GM21423 (cell line): ENCODE results near the gene DOCK6.

Source experiments
- ATAC-seq: cut with Tn5 transposase; IDR thresholded peaks from one replicate; pipeline ENCODE4 v1.9.1; 2021; ENCODE audit warnings: mild to moderate bottlenecking, moderate library complexity; ENCODE audit not compliant: unreplicated experiment

The DOCK6 gene

DNA sequence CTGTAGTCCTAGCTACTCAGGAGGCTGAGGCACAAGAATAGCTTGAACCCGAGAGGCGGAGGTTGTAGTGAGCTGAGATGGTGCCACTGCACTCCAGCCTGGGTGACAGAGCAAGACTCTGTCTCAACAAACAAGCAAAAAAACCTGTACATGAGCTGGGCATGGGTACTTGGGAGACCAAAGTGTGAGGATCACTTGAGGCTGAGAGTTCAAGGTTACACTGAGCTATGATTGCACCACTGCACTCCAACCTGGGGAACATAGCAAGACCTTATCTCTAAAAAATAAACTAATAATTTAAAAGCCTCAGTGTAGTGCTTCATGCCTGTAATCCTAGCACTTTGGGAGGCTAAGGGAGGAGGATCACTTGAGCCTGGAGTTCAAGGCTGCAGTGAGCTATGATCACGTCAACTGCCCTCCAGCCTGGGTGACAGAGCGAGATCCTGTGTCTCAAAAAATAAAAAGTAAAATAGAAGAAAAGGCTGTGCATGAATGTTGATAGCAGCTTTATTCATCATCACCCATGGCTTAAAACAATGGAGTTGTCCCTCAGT, 12.3 kb upstream of the DOCK6 start:
- ATAC-seq: no peak

DNA sequence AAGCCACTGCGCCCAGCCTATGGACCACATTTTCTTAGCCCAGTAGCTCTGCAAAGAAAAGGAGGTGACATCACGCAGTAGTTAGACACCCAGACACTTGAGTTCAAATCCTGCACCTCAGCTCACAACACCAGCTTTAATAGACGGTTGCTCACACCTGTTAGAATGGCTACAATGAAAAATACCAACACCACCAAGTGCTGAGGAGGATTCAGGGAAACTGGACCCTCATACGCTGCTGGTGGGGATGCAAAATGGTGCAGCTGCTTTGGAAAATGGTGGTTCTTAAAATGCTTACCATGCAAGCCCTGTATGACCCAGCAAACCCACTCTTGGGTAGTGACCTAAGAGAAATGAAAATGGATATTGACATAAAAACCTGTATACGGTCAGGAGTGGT, 11.7 kb upstream of the DOCK6 start:
- ATAC-seq: no peak

DNA sequence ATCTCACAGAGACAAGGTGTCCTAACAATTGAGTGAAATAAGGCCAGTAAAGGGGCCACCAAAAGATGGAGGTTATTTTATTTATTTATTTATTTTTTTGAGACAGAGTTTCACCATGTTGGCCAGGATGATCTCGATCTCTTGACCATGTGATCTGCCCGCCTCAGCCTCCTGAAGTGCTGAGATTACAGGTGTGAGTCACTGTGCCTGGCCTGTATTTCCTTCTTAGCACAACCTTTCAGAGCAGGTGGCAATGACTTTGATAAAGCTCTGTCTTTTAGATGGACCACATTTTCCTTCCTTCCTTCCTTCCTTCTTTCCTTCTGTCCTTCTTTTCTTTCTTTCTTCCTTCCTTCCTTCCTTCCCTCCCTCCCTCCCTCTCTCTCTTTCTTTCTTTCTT, 11.0 kb upstream of the DOCK6 start:
- no peak for ATAC-seq

DNA sequence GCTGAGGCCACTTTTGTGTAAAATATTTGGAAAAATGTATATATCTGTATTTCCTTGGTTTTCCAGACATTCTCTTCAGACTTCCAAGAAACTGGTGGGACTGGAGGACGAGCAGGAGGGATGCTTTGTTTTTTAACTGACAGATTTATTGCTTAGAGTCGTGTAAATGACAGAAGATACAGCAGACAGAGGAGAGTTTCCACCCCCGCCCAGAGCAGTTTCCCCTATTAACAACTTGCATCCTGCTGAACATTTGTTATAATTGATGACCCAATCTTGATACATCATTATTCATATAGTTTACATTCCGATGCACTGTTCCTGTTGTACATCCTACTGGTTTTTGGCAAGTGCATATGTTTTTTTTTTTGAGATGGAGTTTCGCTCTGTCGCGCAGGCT, 7.1 kb upstream of the DOCK6 start:
- no peak for ATAC-seq

DNA sequence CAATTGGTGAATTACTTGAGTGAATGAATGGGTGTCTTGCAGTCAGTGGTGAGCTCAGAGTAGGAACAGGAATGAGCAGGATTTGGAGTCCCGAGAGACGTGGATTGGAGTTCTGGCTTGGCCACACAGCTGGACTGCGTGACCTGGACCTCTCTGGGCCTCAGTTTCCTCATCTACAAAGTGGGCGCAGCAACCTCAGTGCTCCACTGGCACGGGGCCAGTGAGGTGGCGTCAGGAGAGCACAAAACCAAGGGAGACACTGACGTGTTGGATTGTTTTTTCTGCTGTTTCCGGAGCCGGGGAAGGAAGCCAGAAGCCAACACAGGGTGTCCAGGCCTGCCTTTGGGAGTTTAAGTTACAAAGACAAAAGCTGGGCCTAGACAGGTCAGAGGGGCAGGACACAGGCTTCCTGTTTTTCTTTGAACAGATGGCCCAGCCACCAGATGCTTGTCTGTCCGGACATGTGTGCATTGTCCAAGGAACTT, 6.5 kb upstream of the DOCK6 start:
- ATAC-seq: no peak

DNA sequence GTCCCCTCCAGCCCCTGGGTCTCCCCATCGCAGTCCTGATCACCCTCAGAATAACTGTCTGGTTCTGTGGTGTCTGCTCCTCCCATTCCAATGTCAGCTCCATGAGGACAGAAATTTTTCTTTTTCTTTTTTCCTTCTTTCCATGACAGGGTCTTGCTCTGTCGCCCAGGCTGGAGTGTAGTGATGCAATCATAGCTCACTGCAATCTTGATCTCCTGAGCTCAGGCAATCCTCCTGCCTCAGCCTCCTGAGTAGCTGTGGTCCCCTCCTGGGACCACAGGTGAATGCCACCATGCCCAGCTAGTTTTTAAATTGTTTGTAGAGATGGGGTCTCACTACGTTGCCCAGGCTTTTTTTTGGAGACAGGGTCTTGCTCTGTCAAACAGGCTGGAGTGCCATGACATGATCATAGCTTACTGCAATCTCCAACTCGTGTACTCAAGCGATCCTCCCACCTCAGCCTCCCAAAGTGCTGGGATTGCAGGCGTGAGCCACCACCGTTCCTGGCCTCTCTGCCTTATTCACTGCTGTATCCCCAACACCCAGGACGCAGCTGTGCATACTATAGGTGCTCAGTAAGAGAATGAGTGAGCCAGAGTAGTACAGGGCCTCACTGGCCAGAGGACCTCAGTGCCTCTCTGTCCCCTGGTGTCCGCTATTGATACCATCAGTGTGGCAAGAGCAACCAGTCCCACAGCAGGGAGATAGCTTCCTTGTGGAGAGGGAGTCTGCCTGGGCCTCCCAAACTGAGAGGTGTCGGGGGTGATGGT, 5.2 kb upstream of the DOCK6 start:
- no peak for ATAC-seq

DNA sequence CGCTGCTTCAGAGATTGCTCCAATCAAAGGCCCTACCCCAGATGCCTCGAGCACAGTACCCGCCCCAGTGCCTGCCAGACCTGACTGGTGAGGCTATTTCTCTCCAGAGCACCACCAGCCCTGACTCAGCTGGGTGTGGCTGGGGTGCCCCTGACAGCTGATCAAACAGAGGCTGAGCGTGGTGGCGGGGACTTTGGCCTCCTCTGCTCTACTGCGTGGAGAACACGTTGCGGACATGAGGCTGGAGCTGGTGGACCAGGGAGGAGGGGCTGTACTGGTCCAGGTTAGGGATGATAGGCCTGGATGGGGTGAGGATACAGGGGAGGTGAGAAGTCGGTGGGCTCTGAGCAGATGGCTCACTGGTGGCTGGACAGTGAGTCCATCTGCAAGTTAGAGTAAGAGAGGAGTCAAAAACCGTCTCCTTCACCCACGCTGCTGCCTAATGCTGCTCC, 3.5 kb upstream of the DOCK6 start:
- ATAC-seq: no peak

DNA sequence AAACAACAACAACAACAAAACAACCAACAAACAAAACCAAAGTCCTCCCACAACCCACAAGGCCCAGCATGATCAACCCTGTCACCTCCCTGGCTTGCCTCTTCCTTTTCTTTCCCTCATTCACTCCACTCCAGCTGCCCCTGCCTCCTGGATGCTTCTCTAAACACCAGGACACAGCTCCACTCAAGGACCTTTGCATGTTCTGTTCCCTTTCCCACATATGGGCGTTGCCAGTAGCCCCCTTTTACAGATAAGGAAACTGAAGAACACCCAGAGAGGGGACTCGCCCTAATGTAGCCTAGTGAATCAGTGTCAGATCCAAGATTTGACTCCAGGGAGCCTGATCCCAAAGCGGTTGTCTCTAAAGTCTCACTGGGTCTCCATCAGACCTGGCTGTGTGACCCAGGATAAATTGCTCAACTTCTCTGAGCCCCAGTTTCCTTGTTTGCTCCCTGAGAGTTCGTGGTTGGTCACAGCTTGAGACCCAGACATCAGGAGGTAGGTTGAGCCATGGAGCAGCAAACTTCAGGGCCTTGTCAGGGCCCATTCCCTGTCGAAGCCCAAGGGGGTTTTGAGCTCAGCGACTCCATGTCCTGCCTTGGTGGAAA, 3.0 kb upstream of the DOCK6 start:
- no peak for ATAC-seq

DNA sequence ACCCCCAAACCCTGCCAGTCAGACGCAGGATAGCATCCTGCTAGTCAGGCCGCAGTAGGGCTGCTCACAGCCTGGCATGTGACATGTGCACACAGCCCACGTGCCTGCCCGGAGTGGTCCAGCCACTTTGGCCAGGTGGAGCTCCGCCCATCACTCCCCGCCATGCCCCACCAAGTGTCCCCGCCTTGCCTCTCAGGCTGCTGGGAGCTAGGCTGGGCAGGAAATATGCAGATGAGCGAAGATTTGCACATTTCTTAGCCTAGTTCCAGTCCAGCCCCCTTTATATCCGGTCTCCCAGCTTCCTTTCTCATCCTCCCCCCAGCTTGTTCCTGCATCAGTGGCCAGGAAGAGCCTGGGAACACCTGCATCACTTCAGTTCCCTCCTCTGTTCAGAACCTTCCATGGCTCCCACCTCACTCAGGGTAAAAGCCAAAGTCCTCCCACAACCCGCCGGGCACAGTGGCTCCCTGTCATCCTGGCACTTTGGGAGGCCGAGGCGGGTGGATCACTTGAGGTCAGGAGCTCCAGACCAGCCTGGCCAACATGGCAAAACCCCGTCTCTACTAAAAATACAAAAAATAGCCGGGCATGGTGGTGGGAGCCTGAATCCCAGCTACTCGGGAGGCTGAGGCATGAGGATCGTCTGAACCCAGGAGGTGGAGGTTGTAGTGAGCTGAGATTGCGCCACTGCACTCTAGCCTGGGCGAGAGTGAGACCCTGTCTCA, 2.3 kb upstream of the DOCK6 start:
- no peak for ATAC-seq

DNA sequence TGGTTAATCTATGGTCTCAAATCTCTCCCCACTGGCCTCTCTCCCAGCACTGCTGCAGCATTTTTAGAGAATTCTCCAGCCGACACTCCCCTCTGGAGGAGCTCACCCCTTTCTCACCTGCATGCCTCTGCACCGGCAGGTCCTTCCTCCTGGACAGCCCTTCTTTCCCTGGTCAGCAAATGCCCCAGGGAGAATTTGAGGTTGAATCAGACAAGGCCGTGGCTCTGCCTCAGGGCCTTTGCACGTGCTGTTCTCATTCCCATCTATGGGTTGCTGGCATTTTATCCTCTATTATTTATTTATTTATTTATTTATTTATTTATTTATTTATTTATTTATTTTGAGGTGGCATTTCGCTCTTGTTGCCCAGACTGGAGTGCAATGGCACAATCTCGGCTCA, 1.4 kb upstream of the DOCK6 start:
- no peak for ATAC-seq

DNA sequence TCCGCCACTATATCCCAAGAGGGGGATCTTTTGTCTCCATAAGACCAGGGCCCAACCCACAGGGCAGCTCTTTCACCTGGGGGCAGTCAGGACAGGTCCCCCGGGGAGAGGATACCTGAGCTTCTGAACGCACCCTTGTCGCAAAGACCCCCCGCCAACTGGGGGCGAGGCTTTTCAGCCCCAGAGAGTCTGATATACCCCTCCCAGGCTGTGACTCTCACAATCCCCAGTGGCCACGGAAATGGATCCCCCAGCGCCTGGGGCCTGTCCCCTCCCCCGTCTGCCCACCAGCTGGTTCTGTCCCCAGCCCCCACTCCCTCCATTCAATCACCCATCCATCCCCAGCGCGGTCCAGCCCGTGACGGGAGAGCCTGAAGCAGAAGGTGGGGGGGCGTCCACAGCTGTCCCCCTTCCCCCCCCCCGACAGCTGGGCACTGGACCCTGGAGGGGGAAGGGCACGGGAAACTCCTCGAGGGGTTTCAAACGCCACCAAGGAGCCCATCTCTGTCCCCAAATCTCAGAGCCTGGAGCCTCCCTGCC, 823 bp downstream of the DOCK6 start:
- ATAC-seq: no peak

DNA sequence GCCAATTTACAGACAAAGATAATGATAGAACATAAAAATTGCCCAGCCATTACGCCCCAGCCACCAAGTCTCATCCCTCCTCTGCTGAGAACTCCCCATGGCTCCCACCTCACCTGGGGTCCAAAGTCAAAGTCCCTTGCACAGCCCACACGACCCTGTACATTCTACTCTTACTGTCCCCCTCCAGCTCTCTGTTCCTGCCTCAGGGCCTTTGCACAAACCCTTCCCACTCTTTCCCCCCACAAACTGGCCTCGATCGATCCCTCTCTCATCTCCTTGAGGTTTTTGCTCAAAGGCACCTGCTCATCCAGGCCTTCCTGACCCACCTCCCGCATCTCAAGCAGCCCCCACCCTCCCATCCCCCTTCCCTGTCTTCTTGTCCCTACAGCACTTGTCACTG, 1.3 kb downstream of the DOCK6 start:
- no peak for ATAC-seq

DNA sequence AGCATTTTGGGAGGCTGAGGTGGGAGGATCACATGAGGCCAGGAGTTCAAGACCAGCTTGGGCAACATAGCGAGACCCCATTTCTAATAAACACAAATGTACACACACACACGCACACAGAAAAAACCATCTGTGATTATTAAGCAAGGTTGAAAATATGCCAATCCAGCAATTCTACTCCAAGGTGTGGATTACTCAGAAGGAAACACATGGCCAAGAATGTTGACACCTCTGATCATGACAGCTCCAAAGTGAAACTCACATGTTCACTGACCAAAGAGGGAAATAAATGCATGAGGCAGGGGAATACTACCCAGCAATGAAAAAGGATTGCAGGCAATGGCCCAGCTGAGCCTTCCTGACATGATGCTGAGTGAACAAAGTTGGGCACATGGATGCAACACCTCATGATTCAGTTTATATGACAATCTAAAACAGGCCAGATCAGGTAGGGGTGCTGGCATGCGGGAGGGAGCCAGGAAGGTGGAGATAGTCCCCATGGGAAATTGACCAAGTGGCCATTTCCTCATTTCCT, 4.4 kb downstream of the DOCK6 start:
- no peak for ATAC-seq

DNA sequence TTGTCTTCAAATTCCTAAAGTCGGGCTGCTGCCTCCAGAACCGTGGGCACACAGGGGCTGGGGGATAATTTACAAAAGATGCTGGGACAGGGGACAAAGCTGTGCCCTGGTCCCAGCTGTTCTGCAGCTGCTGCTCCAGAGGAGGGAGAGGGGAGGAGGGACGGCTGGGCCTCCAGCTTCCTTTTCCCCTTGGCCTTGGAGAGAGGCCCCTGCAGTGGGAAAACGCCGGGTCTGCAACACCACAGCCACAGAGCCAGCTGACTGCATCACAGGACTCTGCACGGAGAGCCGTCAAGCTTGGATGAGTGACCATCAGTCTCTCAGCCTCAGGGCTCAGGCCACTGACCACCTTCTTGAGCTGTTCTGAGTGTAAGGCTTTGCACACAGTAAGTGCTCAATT, 6.1 kb downstream of the DOCK6 start:
- ATAC-seq: no peak

DNA sequence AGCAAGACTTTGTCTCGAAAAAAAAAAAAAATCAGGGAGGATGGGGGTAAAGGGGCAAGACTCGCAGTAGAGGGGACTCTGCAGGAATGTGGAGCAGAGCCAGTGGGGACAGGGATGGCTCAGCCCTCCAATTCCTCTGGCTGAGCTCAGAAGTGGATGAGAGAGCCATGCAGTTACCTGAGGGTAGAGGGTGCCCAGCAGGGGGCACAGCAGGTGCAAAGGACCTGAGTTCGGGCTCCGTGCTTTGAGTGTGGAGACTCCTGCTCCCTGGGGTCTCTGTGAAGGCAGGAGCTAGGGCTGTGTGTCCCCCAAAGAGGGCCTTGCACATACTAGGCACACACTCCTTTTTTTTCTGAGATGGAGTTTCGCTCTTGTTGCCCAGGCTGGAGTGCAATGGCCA, 7.7 kb downstream of the DOCK6 start:
- ATAC-seq: no peak

DNA sequence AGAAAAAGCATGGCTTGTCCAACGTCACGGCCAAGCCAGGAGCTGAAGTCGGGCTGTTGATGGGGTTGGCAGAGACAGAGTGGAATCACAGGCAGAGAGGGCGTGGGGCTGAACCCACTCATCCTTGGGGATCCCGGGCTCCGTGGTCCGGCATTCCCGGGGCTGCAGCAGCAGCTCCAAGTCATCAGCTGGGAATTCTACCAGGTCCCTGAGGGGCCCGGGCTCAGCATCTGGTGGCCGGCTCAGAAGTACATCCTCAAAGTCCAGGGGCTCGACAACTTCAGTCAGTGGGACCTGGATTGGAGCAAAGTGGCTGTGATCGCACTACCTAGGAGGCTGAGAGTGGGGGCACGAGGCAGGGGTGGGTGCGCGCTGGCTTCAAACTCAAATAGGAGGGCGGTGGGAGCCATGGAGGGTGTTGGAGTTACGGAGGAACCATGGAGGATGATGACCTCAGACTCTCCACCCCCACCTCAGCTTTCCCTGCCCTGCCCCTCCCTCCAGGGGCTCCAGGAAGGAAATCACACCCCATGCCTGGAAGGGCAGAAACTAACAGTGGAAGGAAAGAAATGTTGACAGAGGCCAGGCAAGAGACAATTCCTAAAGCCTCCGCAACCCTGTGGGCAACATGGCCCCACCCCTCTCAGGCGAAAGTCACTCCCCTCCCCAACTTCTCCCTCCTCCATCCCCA, 9.5 kb downstream of the DOCK6 start:
- ATAC-seq: no peak

DNA sequence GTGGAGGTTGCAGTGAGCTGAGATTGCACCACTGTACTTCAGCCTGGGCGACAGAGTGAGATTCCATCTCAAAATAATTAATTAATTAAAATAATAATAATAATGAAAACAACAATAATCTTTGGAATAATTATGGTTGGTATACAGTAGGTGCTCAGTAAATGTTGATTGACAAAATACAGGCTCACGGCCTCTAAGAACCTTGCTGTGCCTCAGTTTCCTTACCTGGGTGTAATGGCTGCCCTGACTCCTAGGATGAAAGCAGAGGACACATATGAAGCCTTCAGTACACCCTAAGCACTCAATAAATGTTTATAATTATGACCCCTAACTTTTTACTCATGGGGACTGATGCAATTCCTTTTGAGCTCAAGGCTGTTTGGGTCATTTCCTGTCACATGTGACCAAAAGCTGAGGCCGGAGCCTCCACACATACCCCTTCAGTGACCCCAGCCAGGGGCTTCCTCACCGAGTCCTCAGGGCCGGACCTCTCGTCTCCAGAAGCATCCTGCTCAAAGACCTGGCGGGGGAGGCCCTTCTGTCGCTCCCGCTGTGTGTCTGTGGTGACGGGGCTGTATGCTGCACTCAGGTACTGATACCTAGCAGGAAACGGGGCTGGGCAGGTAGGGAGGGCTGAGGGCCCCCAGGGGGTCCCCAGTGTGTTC, 10.5 kb downstream of the DOCK6 start:
- no peak for ATAC-seq

DNA sequence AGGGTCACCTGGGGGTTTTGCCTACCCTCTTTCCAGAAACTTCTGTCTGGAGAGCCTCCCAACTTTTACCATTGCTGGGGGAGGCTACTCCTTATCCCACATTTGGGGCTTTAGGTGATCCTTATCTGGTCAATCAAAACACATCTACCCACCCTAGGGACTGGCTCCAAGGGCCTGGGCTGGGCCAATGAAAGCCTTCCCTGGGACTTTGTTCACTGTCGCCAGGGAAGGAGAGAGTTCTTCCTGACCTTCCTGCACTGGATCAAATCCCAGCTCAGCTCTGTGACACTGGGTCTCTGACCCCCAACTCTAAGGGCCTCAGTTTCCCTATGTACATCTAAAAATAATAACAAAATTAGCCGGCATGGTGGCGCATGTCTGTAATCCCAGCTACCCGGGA, 11.1 kb downstream of the DOCK6 start:
- ATAC-seq: no peak

DNA sequence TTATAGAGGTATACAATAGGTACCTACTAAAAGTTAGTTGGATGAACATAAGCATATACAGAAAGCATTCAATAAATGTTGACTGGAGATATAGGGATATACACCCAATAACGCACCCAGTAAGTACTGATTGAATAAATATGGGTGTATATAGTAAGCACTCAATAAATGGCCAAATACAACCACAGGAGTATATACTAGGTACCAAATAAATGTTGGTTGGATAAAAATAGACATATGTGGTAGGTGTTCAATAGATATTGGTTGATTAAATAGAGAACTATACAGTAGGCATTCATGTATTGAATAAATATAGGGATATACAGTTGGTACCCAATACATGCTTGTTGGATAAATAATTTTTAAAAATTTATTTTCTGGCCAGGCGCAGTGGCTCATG, 13.5 kb downstream of the DOCK6 start:
- no peak for ATAC-seq

DNA sequence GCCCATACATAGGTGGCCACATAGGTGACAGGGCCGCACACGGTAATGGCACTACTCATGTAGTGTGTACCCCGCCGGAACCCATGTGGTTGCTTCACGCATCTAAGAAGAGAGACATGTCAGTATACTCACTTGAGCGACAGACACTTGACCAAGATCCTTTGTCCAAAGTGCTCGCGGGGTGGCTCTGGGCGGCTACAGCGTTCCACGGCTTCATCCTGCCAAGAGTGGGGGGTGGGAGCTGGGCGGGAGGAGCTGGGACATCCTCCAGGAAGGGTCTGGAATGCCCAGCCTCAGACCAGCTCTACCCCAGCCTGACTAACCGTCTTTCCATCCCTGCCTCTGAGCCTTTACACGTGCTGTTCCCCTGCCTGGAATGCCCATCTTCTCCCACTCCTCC, 14.4 kb downstream of the DOCK6 start:
- no peak for ATAC-seq
